ENCODE measurements around the gene CREB5. TPM values are rescaled to one million over a fixed set of nuclear protein-coding genes. Genes with fewer than 3 reads are reported as not detected.

Gene CREB5
- total and polyA plus RNA-seq, 2 donors (not counting 3 experiments of a cell fraction or from before 2014, with no cell fraction given): 19.6 to 28.4 TPM

GRCh38 chr7:28517606-28518005 lies 105.3 kb downstream of the CREB5 start:
- no TSS peak for BruUV-seq (replicated peaks)
- Histone ChIP-seq H3K9ac (replicated peaks; ENCODE audit: extremely low read depth, insufficient read depth, low read length) (no peak overlapping the region), H3K4me1 (ENCODE audit: control insufficient read depth, extremely low read depth, insufficient read depth, low read length) (no peaks in the 10 kb centered on the region), H3K27ac (ENCODE audit: insufficient read depth, low read depth, low read length) (no peak overlapping the region), H3K4me2 (ENCODE audit: insufficient read depth, low read length) (no peak overlapping the region), H3K36me3 (ENCODE audit: control insufficient read depth in 2 of 2, extremely low read depth in 1 of 2, insufficient read depth in 2 of 2, low read length in 2 of 2) (no peaks in the 10 kb centered on the region), H2AFZ (ENCODE audit: low read depth, low read length) (no peak overlapping the region), H3K9me1 (replicated peaks; ENCODE audit: control insufficient read depth, extremely low read depth, insufficient read depth, low read length) (no peaks in the 10 kb centered on the region), H4K20me1 (replicated peaks; ENCODE audit: control insufficient read depth, extremely low read depth, insufficient read depth, low read length) (no peaks in the 10 kb centered on the region), H3K79me2 (ENCODE audit: control insufficient read depth, insufficient read depth, low read length) (no peaks in the 10 kb centered on the region), H3K4me3 (replicated peaks in 1 of 3; ENCODE audit: insufficient read depth in 1 of 3, low read depth in 1 of 3, low read length in 3 of 3) (no peak overlapping the region), H3K27me3 (ENCODE audit: control insufficient read depth in 2 of 2, insufficient read depth in 2 of 2, low read length in 2 of 2) (peaks cover 6 to 7% of the 10 kb centered on the region in 2 experiments), H3K9me3 (replicated peaks; ENCODE audit: control insufficient read depth, insufficient read depth, low read length) (no peaks in the 10 kb centered on the region)
- ChIA-PET POLR2A (no interaction called here), CTCF (interaction anchor here (1.2 to 1.5 kb wide), 2 partner anchors 39 to 109 kb away, joined by 3 to 4 read pairs; no protein-coding TSS in a partner anchor)
- DNase-seq (ENCODE audit: low read depth, low spot score) (no peak), FAIRE-seq (no peak)
- TF ChIP-seq GATA2 (IDR thresholded peaks at IDR 0.05; ENCODE audit: insufficient read depth, insufficient read length, low read depth, low read length): no peak
- TF ChIP-seq MYC (IDR thresholded peaks at IDR 0.05; ENCODE audit: low read depth, low read length): no peak
- TF ChIP-seq EZH2 (IDR thresholded peaks at IDR 0.05; ENCODE audit: borderline replicate concordance, low read depth, low read length, severe bottlenecking): no peak
- TF ChIP-seq POLR2A (IDR thresholded peaks at IDR 0.05; ENCODE audit: low read depth, low read length): no peak
- no peak for TF ChIP-seq CTCF (IDR thresholded peaks at IDR 0.05; ENCODE audit: extremely low read depth in 1 of 2, insufficient read depth in 1 of 2, low read depth in 1 of 2, low read length in 2 of 2)
- TF ChIP-seq FOS (IDR thresholded peaks at IDR 0.05; ENCODE audit: borderline replicate concordance, insufficient read depth, low read length): no peak
- dilution Hi-C loops (cut with MboI; ENCODE audit: extremely low pct_ligation_motif_present, low sequenced_read_pairs) (no loop called here), intact Hi-C loops (cut with micrococcal nuclease) (no loop called here)

Measured in endothelial cell of umbilical vein (primary cell).